Measurements from ENCODE around the gene FGF1.

Gene FGF1

GRCh38 chr5:142568283-142568995 lies 117.5 kb downstream of the FGF1 start:
- no peak for DNase-seq

DNA sequence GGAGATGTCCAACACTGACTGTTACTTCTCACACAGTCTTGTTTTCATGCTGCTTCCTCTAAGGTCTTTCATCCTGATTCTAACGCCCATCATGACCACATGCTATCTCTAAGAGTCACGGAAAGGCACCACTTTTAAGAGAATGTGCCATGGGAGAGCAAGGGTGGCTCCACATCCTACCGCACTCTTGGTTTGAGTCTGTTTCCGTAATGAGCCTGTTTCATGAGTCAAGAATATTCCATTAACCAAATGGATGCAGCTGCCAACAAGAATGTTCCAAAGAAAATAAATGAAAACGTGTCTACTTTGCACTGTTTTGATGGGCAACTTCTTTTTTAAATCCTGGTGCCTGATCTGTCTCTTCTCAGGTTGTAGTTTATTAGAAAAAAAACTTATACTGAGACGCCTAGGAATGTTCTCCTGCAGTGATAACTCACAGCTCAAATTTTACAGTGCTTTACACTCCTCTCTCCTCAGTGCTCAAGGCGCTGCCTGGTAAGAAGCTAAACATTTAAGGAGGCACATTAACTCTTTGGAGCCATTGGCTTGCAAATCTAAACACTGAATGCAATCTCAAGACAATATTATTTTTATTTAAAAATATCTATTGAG lies 124.3 kb downstream of the FGF1 start:
- DNase-seq = no peak

DNA sequence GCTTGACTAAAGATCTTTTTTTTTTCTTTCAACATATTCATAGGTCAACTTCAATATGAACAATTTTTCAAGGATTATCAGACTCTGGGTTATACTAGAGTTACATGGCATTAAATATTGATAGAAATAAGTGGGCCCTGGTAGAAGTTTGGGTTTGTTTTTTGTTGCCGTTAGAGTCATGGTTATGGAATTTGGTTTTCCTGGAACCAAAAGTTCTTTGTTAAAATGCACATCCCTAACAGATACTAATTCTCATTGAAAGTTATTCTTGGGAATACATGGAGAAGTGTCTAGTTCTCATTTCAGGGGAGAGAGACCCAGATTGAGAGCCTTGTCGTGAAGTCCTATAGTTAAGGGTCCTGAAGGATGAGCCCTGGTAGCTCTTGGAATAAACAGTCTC lies 124.9 kb downstream of the FGF1 start:
- no peak for DNase-seq

DNA sequence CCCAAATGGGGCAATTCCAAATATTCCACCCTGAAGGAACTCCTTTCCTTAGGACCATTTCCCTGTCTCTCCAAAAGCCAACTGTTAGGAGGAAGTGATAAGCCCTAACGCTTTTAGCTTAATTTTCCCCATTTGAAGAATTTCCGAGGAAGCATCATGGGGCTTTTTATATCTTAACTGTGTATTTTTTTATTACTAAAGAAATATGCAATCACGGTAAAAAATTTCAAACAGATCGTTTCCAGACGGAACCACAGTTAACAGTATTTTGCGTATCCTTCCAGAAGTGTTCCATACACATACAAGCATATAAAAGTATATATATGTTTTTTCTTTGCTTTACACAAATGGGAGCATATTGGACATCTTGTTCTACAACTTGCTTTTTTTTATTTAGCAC lies 133.8 kb downstream of the FGF1 start:
- no peak for DNase-seq

DNA sequence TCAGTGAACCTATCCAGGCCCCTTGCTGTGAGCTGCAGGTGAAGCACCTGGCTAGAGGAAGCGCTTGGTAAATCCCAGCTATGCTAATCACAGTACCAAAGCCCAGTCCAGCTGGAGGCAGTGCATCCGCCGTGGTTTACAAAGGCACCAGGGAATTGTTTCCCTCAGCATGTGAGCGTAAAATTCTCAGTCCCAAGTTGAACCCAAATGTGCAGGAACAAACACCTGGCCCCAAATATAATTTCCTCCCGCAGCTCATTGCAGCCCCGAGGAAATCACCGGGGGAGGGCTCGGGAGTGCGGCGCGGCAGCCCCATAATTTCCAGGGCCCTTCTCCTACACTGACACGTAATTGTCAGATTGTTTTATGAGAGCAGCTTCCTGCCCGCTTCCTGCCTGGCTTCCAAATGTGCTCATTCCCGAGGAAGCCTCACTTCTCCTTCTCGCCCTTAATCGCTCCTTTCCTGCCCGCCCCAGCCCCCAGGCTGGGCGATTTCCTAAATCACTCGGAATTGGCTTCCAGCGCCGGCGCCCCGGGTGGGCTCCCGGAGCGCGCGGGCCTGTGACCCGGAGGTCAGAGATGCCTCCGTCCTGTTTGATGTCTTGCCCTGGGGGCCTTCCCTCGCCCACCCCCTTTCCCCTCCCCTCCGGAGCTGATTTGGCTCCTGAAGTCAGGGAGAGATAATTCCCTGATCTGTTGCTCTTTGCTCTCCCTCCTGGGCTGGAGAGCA lies 134.4 kb downstream of the FGF1 start:
- peak; percentile 1 for DNase-seq

- DNase-seq = no peak
Observed at GRCh38 chr5:142550471-142550870, 135.4 kb downstream of the FGF1 start.

- DNase-seq = no peak
Observed at GRCh38 chr5:142549834-142550233, 136.1 kb downstream of the FGF1 start.

- no peak for DNase-seq
Observed at GRCh38 chr5:142548739-142549275, 137.1 kb downstream of the FGF1 start.

- DNase-seq = no peak
Observed at GRCh38 chr5:142547445-142548380, 138.2 kb downstream of the FGF1 start.

DNA sequence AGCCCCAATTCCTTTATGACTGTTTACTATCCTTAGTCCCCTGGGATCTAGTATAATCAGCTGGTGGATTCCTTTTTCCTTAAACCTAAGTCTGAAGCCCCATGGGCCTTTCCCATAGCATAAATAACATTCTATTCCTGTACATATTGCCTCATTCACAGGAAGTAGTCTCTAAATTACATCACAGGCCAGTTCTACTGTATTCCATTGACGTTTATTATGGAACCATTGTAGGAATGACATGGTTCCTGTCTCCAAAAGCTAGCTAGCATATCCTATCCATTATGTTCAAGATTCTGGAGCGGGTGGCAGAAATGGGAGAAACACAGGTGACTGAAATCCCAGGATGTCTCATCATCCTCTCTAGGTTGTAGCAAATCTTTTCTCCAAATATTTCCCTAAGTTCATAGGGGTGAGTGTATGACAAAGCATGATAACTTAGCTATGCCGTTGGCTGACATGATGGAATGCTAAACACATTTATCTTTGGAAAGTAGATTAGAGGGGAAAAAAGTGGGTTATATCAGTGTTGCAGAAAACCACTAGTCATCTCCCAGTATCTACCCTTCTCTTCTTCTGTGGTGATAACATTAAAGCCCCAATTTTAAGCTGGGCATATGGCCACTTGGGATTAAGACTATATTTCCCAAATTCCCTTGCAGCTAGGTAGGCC lies 140.1 kb downstream of the FGF1 start:
- DNase-seq = no peak

DNA sequence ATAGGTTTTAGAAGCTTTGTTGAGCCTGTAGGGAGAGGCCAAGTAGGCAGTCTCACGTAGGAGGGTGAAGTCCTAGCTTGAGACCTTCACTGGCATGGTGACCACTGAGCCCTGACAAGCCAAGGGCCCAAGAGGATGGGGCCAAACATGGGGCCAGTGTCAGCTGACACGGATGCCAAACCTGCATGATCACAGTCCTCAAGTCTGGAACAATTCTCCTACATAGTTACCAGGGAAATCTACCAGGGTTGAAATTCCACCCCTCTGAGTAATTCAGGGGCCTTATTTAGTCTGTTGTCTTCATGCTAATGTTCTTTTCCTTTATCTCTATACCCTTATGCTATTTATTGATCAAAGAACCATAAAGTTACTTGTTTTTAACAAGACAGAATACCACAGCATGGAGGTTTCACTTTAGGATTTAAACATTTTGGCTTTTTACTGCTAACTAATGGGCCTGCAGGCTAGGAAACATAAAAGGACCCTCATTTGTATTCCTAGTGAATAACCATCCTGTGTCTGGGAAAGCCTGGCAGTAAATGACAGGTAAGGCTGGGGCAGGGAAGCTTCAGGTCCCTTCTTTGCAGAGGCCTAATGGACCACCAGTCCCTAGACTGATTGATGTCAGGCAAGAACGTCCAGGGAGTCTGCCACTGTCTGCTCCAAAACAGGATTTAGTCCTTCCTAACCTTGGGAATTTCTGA lies 140.8 kb downstream of the FGF1 start:
- no peak for DNase-seq

DNA sequence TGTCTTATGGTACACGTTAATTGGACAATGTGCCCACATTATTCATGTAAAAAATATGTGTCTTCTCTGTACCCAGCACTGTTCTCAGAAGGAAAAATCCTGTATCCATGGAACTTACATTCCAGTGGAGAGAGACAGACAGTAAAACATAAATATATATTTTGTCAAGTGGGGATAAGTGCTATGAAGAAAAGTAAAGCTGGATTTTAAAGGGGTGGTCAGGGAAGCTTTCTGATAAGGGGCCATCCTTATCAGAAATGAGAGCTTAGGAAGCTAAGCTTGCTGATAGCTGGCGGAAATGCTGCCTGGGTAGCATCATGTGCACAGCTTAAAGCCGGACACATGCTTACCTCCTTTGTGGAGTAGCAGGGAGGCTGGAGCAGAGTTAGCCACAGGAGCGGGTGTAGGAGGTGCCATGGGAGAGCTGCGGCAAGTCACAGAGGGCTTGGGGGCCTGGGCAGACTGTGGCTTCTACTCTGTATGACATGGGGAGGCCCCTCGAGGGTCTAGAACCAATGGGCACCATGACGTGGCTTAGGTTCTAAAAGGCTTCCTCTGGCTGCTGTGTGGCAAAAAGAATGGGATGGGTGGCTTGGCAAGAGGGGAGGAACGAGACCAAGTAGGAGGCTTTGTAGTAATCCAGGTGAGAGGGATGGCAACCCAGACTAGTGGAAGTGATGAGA lies 141.7 kb downstream of the FGF1 start:
- no peak for DNase-seq

- no peak for DNase-seq
Observed at GRCh38 chr5:142542906-142543305, 143.0 kb downstream of the FGF1 start.

Data from NCI-H2107 (cell line).